Subcutaneous abdominal adipose tissue (tissue), 5 donors: ENCODE measurements around the gene HNRNPM.
"Not testable (repeated sequence)": the region's sequence is repeated elsewhere in the genome, so short reads cannot be mapped to it uniquely, and the experiment has no call there.

Experiments
- H3K27ac ChIP-seq: one replicate; pipeline ENCODE4 v1.7.0; 2013; ENCODE audit warnings: low read depth, mild to moderate bottlenecking, inconsistent platforms, low read length, moderate library complexity
- H3K27me3 ChIP-seq, 5 donors: one replicate each; pipeline ENCODE4 v1.7.0; 2013; ENCODE audit warnings: low read length in 5 of 5, inconsistent platforms in 1 of 5; ENCODE audit not compliant: control insufficient read depth in 5 of 5, insufficient read depth in 4 of 5
- H3K36me3 ChIP-seq, 5 donors: one replicate each; pipeline ENCODE4 v1.7.0; 2013; ENCODE audit warnings: low read length in 5 of 5; ENCODE audit not compliant: control insufficient read depth in 5 of 5, insufficient read depth in 5 of 5
- H3K4me1 ChIP-seq, 5 donors: one replicate each; pipeline ENCODE4 v1.7.0; 2013; ENCODE audit warnings: low read length in 5 of 5, mild to moderate bottlenecking in 3 of 5, moderate library complexity in 1 of 5; ENCODE audit not compliant: control insufficient read depth in 5 of 5, insufficient read depth in 5 of 5
- H3K4me3 ChIP-seq, 5 donors: one replicate each; pipeline ENCODE4 v1.7.0; 2013; ENCODE audit warnings: low read length in 5 of 5, low read depth in 1 of 5
- H3K9ac ChIP-seq, 5 donors: one replicate each; pipeline ENCODE4 v1.7.0; 2013; ENCODE audit warnings: low read length in 5 of 5, mild to moderate bottlenecking in 4 of 5, moderate library complexity in 3 of 5
- H3K9me3 ChIP-seq, 5 donors: one replicate each; pipeline ENCODE4 v1.7.0; 2013; ENCODE audit warnings: low read length in 5 of 5; ENCODE audit not compliant: control insufficient read depth in 5 of 5
- donor health status: healthy.
- donor health status: healthy.
- donor health status: healthy.
- donor health status: healthy.
- donor health status: healthy.

Gene HNRNPM

GRCh38 chr19:8403098-8403819 lies 41.5 kb upstream of the HNRNPM start:
- no peaks in the 10 kb centered on the region for H3K9me3 ChIP-seq
- no peak overlapping the region for H3K27ac ChIP-seq
- H3K4me1 ChIP-seq = peaks cover 0 to 11% (median 4%) of the 10 kb centered on the region in 5 donors
- H3K27me3 ChIP-seq = no peaks in the 10 kb centered on the region
- peaks cover 0 to 57% (median 47%) of the 10 kb centered on the region in 5 donors for H3K36me3 ChIP-seq
- no peak overlapping the region for H3K9ac ChIP-seq
- no peak overlapping the region for H3K4me3 ChIP-seq

- H3K4me1 ChIP-seq = peaks cover 0 to 6% (median 0%) of the 10 kb centered on the region in 5 donors
- no peak overlapping the region for H3K9ac ChIP-seq
- H3K9me3 ChIP-seq = no peaks in the 10 kb centered on the region
- H3K4me3 ChIP-seq = no peak overlapping the region
- H3K27me3 ChIP-seq = no peaks in the 10 kb centered on the region
- H3K36me3 ChIP-seq = peaks cover 0 to 56% (median 44%) of the 10 kb centered on the region in 5 donors
- H3K27ac ChIP-seq = no peak overlapping the region
These were observed 41.0 kb upstream of the HNRNPM start for GRCh38 chr19:8403820-8404109.

- no peak overlapping the region for H3K9ac ChIP-seq
- H3K9me3 ChIP-seq = no peaks in the 10 kb centered on the region
- no peak overlapping the region for H3K4me3 ChIP-seq
- H3K36me3 ChIP-seq = peaks cover 0 to 51% (median 41%) of the 10 kb centered on the region in 5 donors
- H3K27ac ChIP-seq = no peak overlapping the region
- H3K4me1 ChIP-seq = peaks cover 0 to 6% (median 0%) of the 10 kb centered on the region in 5 donors
- H3K27me3 ChIP-seq = no peaks in the 10 kb centered on the region
These were observed 40.2 kb upstream of the HNRNPM start for GRCh38 chr19:8404391-8405151.

- H3K4me3 ChIP-seq, H3K27ac ChIP-seq, H3K9me3 ChIP-seq, H3K27me3 ChIP-seq, H3K9ac ChIP-seq, H3K36me3 ChIP-seq: not testable (repeated sequence)
- peaks cover 4 to 24% (median 19%) of the 10 kb centered on the region in 5 donors for H3K4me1 ChIP-seq
These were observed 34.1 kb upstream of the HNRNPM start for GRCh38 chr19:8410718-8411117.

- Histone ChIP-seq H3K9me3 (no peaks in the 10 kb centered on the region), H3K27me3 (no peaks in the 10 kb centered on the region), H3K27ac (no peak within 1 kb of the TSS), H3K36me3 (no peaks in the 10 kb centered on the region), H3K4me3 (peak within 1 kb of the TSS; percentile 80 to 89 (median 86)), H3K9ac (peak within 1 kb of the TSS in 4 of 5 donors; percentile 88 to 93 (median 90)), H3K4me1 (peaks cover 5 to 41% (median 27%) of the 10 kb centered on the region in 5 donors)
These were observed 31.8 kb upstream of the HNRNPM start, which contains the start of gene MARCHF2 for GRCh38 chr19:8412783-8413628. Gene MARCHF2, plus strand, starts transcription at chr19:8413305. Its CDS starts 8,536 bp downstream, at chr19:8421841.

GRCh38 chr19:8413629-8413995 lies 31.2 kb upstream of the HNRNPM start:
- no peak overlapping the region for H3K27ac ChIP-seq
- H3K36me3 ChIP-seq = peaks cover 0 to 2% (median 0%) of the 10 kb centered on the region in 5 donors
- peak overlapping the region; percentile 80 to 89 (median 86) for H3K4me3 ChIP-seq
- peaks cover 6 to 47% (median 33%) of the 10 kb centered on the region in 5 donors for H3K4me1 ChIP-seq
- H3K9me3 ChIP-seq = no peaks in the 10 kb centered on the region
- H3K27me3 ChIP-seq = no peaks in the 10 kb centered on the region
- peak overlapping the region in 4 of 5 donors; percentile 88 to 93 (median 90) for H3K9ac ChIP-seq

- no peaks in the 10 kb centered on the region for H3K27me3 ChIP-seq
- no peak overlapping the region for H3K4me3 ChIP-seq
- H3K9me3 ChIP-seq = no peaks in the 10 kb centered on the region
- peaks cover 0 to 6% (median 3%) of the 10 kb centered on the region in 5 donors for H3K36me3 ChIP-seq
- peaks cover 6 to 52% (median 36%) of the 10 kb centered on the region in 5 donors for H3K4me1 ChIP-seq
- H3K9ac ChIP-seq = no peak overlapping the region
- H3K27ac ChIP-seq = no peak overlapping the region
These were observed 28.0 kb upstream of the HNRNPM start for GRCh38 chr19:8416796-8417195.

- no peak overlapping the region for H3K4me3 ChIP-seq
- peak overlapping the region in 3 of 5 donors; percentile 43 to 60 (median 46) for H3K9ac ChIP-seq
- peak overlapping the region; percentile 94 for H3K27ac ChIP-seq
These were observed 23.0 kb upstream of the HNRNPM start for GRCh38 chr19:8421484-8422461.

GRCh38 chr19:8423817-8424223 lies 21.0 kb upstream of the HNRNPM start:
- no peaks in the 10 kb centered on the region for H3K27me3 ChIP-seq
- no peaks in the 10 kb centered on the region for H3K9me3 ChIP-seq
- peak overlapping the region; percentile 48 to 77 (median 68) for H3K9ac ChIP-seq
- H3K4me3 ChIP-seq = peak overlapping the region in 4 of 5 donors; percentile 36 to 55 (median 52)
- peaks cover 0 to 23% (median 16%) of the 10 kb centered on the region in 5 donors for H3K36me3 ChIP-seq
- H3K4me1 ChIP-seq = peaks cover 6 to 30% (median 22%) of the 10 kb centered on the region in 5 donors
- peak overlapping the region; percentile 94 for H3K27ac ChIP-seq

More at GRCh38 chr19:8421484-8422461, 23.0 kb upstream of the HNRNPM start:
- no peaks in the 10 kb centered on the region for H3K9me3 ChIP-seq
- peaks cover 0 to 17% (median 13%) of the 10 kb centered on the region in 5 donors for H3K36me3 ChIP-seq
- H3K4me1 ChIP-seq = peaks cover 8 to 42% (median 37%) of the 10 kb centered on the region in 5 donors
- H3K27me3 ChIP-seq = no peaks in the 10 kb centered on the region
